ENCODE results near the gene RFX4. TPM values are rescaled to one million over a fixed set of nuclear protein-coding genes. Genes with fewer than 3 reads are reported as not detected.

Gene RFX4
- total and polyA plus RNA-seq, 2 experiments from 2014 or later, result not detected

DNA sequence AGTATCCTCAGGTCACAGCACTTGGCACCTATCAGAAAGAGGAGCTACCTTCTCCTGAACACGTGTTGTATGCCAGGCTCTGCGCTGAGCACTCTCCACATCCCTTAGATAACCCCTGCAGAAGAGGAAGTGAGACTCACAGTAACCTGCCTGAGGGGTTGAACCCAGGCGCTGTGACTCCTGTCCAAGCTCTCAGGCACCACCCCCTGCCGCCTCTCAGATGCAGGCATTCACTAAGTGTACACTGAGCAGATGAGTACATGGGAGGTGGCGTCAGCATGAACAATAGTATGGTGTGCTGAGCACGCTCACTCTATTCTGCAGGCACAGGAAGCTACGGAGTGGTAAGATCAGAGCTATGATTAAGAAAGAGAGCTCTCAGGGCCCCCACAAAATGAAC is 170.7 kb downstream of the RFX4 start:
- H3K9me3 ChIP-seq (ENCODE audit: low read depth), result no peaks in the 10 kb centered on the region
- TF ChIP-seq, protein P1, sequence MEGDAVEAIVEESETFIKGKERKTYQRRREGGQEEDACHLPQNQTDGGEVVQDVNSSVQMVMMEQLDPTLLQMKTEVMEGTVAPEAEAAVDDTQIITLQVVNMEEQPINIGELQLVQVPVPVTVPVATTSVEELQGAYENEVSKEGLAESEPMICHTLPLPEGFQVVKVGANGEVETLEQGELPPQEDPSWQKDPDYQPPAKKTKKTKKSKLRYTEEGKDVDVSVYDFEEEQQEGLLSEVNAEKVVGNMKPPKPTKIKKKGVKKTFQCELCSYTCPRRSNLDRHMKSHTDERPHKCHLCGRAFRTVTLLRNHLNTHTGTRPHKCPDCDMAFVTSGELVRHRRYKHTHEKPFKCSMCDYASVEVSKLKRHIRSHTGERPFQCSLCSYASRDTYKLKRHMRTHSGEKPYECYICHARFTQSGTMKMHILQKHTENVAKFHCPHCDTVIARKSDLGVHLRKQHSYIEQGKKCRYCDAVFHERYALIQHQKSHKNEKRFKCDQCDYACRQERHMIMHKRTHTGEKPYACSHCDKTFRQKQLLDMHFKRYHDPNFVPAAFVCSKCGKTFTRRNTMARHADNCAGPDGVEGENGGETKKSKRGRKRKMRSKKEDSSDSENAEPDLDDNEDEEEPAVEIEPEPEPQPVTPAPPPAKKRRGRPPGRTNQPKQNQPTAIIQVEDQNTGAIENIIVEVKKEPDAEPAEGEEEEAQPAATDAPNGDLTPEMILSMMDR (IDR thresholded peaks at IDR 0.05; ENCODE audit: low read depth, low read length), result no peak
- no peak for DNase-seq (ENCODE audit: low read depth in 1 of 2, low spot score in 1 of 2)
- no peak overlapping the region for H3K4me3 ChIP-seq
- no peaks in the 10 kb centered on the region for H3K36me3 ChIP-seq
- no peaks in the 10 kb centered on the region for H3K27me3 ChIP-seq
- peaks cover 14% of the 10 kb centered on the region for H3K4me1 ChIP-seq (ENCODE audit: low read depth)
- H3K27ac ChIP-seq, result no peak overlapping the region

DNA sequence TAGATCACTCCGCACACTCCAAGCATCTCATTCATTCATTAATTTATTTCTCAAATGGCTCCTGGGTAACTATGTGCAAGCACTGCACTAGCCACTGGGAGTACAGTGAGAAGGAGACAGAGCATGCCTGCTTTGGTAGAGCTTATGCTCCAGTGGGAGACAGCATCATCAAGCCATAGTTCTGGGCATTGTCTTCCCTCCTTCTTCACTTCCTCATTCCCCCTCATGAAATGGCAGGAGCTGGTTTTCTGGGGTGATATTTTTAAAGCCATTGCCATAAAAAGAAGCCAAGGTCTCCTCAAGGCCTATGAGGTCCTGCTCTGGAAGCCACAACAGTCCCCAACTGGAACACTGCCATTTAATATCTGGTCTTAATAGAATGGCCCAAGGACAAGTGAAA is 171.5 kb downstream of the RFX4 start:
- TF ChIP-seq, protein P1 (IDR thresholded peaks at IDR 0.05; ENCODE audit: low read depth, low read length), result no peak
- H3K27me3 ChIP-seq, result no peaks in the 10 kb centered on the region
- no peaks in the 10 kb centered on the region for H3K36me3 ChIP-seq
- H3K4me3 ChIP-seq, result no peak overlapping the region
- peaks cover 18% of the 10 kb centered on the region for H3K4me1 ChIP-seq (ENCODE audit: low read depth)
- DNase-seq (ENCODE audit: low read depth in 1 of 2, low spot score in 1 of 2), result no peak
- no peaks in the 10 kb centered on the region for H3K9me3 ChIP-seq (ENCODE audit: low read depth)
- no peak overlapping the region for H3K27ac ChIP-seq

DNA sequence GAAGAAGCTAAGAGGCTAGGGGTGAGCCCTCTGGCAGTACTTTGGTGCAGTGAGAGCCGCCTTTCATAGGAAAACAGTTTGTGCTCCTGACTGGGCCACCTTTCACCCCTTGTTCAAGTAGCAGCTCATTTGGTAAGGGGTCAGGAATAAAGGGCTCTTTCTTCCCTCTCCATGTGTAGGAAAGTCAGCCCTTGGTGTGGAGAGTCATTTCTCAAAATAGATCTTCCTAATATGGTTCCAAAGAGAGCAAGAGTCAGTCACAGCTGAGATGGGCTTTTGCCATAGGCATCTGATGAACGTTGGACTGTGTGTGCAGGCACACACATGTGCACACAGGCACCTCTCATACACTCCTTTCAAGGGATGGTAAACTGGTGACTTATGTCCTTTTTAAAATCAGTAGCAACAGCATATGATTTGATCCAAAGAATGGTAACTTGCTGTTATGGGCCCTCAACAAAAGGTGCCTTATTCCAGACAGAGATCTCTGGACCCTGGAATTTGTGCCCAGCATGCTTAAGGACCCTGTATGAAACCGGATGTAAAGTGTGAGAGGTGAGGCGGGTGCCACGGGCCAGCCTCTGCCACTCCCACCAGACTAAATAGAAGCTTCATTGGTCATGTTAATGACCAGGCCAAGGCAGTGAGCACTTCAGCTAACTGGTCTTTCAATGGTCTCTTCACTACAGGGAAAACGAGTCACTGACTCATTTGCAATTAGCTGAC is 175.0 kb downstream of the RFX4 start:
- no peak overlapping the region for H3K4me3 ChIP-seq
- TF ChIP-seq, protein P1 (IDR thresholded peaks at IDR 0.05; ENCODE audit: low read depth, low read length), result no peak
- no peaks in the 10 kb centered on the region for H3K9me3 ChIP-seq (ENCODE audit: low read depth)
- peaks cover 30% of the 10 kb centered on the region for H3K4me1 ChIP-seq (ENCODE audit: low read depth)
- peak overlapping the region; percentile 84 for H3K27ac ChIP-seq
- no peaks in the 10 kb centered on the region for H3K36me3 ChIP-seq
- no peaks in the 10 kb centered on the region for H3K27me3 ChIP-seq
- DNase-seq (ENCODE audit: low read depth in 1 of 2, low spot score in 1 of 2), result peak in 1 of 2 donors; percentile 46

DNA sequence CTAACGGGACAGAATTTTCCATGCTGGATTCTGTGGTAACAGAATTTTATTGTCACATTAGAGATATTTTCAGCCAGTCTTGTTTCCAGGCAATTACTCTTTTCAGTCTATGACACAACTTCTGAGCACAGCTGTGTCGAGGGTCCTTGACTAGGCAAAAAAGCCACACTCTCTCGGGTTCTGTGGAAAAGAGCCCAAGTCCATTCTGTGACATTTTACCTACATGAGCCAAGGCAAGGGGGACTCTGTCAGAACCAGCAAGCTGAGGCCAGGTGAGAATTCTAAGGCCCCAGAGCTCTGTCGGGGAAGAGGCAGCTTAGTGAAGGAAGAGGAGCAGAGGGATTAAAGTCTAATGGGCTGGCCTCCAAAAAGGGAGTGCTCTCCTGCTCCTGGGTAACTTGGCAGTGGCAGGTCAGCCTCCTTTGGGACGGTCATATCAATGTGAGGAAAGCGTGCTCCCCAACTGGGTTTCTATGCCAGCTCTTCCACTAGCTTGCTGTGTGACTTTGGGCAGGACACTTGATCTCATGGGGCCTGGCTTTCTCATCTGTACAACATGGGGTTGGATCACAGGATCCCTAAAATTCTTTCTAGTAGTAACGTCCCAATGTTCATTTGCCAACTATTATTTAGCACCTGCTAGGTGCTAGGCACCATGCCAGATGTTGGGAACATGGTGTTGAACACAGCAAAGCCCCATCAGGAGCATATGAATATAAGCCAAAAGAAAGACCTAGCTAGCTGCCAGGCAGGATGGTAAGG is 175.7 kb downstream of the RFX4 start:
- H3K9me3 ChIP-seq (ENCODE audit: low read depth), result no peaks in the 10 kb centered on the region
- TF ChIP-seq, protein P1 (IDR thresholded peaks at IDR 0.05; ENCODE audit: low read depth, low read length), result no peak
- H3K4me1 ChIP-seq (ENCODE audit: low read depth), result peaks cover 30% of the 10 kb centered on the region
- H3K36me3 ChIP-seq, result no peaks in the 10 kb centered on the region
- H3K27ac ChIP-seq, result peak overlapping the region; percentile 84
- DNase-seq (ENCODE audit: low read depth in 1 of 2, low spot score in 1 of 2), result no peak
- no peaks in the 10 kb centered on the region for H3K27me3 ChIP-seq
- H3K4me3 ChIP-seq, result no peak overlapping the region

DNA sequence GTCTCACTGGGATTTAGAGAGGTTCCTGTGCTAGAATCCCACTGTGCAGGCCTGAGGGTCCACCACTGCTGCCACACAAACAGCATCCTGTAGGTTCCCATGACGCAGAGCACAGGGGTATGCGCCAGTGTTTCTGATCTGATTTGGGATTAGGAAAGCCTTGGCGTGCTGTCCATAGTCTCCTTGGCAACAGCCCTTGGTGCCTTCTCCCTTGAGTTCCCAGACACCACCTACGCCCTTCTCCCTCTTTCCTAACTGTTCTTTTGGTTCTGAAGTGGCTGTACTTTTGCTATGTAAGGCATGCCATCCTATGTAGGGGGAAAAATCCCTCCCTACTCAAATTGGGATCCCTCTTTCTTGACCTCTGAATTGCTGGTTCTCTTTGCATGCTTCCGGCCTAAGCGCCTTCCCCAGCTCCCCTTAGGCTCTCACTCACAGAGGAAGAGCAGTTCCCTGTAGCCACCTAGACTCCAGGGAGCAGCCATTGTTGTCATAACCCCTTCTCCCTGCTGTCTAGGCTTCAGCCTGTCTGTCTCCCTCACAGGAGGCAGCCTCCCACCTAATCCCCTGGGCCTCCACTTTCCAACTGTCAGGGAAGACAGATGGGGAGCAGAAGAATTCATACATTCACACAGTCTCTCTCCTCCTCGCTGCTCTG is 176.9 kb downstream of the RFX4 start:
- Histone ChIP-seq H3K9me3 (ENCODE audit: low read depth) (no peaks in the 10 kb centered on the region), H3K4me1 (ENCODE audit: low read depth) (peaks cover 30% of the 10 kb centered on the region), H3K36me3 (no peaks in the 10 kb centered on the region), H3K27me3 (no peaks in the 10 kb centered on the region), H3K4me3 (no peak overlapping the region), H3K27ac (peak overlapping the region; percentile 77)
- TF ChIP-seq, protein P1 (IDR thresholded peaks at IDR 0.05; ENCODE audit: low read depth, low read length), result no peak
- DNase-seq (ENCODE audit: low read depth in 1 of 2, low spot score in 1 of 2), result no peak
